ENCODE data around the gene RAET1G.

Gene RAET1G

GRCh38 chr6:149867876-149868640, 54.9 kb downstream of the RAET1G start:
- no peak for DNase-seq (ENCODE audit: low spot score)
